GM10248 (cell line): ENCODE measurements around the gene CKAP2L.

Source experiments
- CTCF ChIA-PET: fragments of 300-600 bp; sonication (Branson Sonifier 250); formaldehyde crosslinking; extraction: SDS; loops from one replicate; lab custom pipeline; 2021; ENCODE audit warnings: antibody characterized with exemption; lab: Yijun Ruan, JAX
- POLR2A ChIA-PET: fragments of 350-650 bp; sonication (Branson Sonifier 250); formaldehyde crosslinking; extraction: SDS; loops from one replicate; lab custom pipeline; 2020; ENCODE audit warnings: antibody characterized with exemption; lab: Yijun Ruan, JAX
- DNase-seq: peaks from one replicate; pipeline ENCODE4 v3.0.0; 2012; ENCODE audit errors: extremely low spot score
- CTCF ChIP-seq: IDR thresholded peaks from 2 replicates; pipeline ENCODE4 v1.5.1; 2012; ENCODE audit warnings: mild to moderate bottlenecking, low read depth; ENCODE audit errors: extremely low read depth, missing control alignments, control extremely low read depth

Gene CKAP2L

GRCh38 chr2:112728378-112729175 is 35.8 kb downstream of the CKAP2L start:
- TF ChIP-seq CTCF, result no peak
- no peak for DNase-seq
- CTCF ChIA-PET, result interaction anchor here (0.8 to 11.4 kb wide), 21 partner anchors 9 to 248 kb away, joined by 3 to 416 read pairs (median 12); partner anchors contain the start of genes CHCHD5 and SLC20A1
- POLR2A ChIA-PET, result no interaction called here

- CTCF ChIA-PET, result interaction anchor here (0.8 to 11.4 kb wide), 26 partner anchors 12 to 235 kb away, joined by 3 to 416 read pairs (median 8); partner anchors contain the start of genes CHCHD5 and SLC20A1
- DNase-seq, result no peak
- POLR2A ChIA-PET, result no interaction called here
Measured at GRCh38 chr2:112728029-112728362, 36.4 kb downstream of the CKAP2L start.

GRCh38 chr2:112727276-112728028 is 37.0 kb downstream of the CKAP2L start:
- DNase-seq, result no peak
- CTCF ChIA-PET, result interaction anchor here (0.8 to 11.4 kb wide), 40 partner anchors 13 to 254 kb away, joined by 3 to 416 read pairs (median 10); partner anchors contain the start of genes CHCHD5 and SLC20A1
- POLR2A ChIA-PET, result interaction anchor here (0.7 kb wide), 1 partner anchor 82 kb away, joined by 3 read pairs; the partner anchor contains the start of gene SLC20A1
- no peak for TF ChIP-seq CTCF

More at GRCh38 chr2:112728029-112728362, 36.4 kb downstream of the CKAP2L start:
- TF ChIP-seq CTCF, result no peak

- ChIA-PET CTCF (interaction anchor here (0.7 to 11.4 kb wide), 54 partner anchors 9 to 839 kb away, joined by 3 to 416 read pairs (median 6); partner anchors contain the start of genes CHCHD5 and SLC20A1), POLR2A (no interaction called here)
- TF ChIP-seq CTCF, result peak; percentile 99
- DNase-seq, result peak; percentile 93
Measured at GRCh38 chr2:112726487-112727190, 37.8 kb downstream of the CKAP2L start.

GRCh38 chr2:112725545-112726457 is 38.6 kb downstream of the CKAP2L start:
- POLR2A ChIA-PET, result interaction anchor here (0.8 to 1.3 kb wide), 2 partner anchors 63 to 80 kb away, joined by 3 to 5 read pairs; partner anchors contain the start of gene SLC20A1
- CTCF ChIA-PET, result interaction anchor here (0.7 to 11.4 kb wide), 49 partner anchors 8 to 839 kb away, joined by 3 to 416 read pairs (median 7); partner anchors contain the start of genes CHCHD5 and SLC20A1
- DNase-seq, result peak; percentile 79
- TF ChIP-seq CTCF, result peak; percentile 22
